ENCODE results near the gene KCNMA1.

KCNMA1 gene

GRCh38 chr10:77245953-77246352 lies 391.7 kb downstream of the KCNMA1 start:
- H3K9ac ChIP-seq (ENCODE audit: low read length in 2 of 2), result no peak overlapping the region
- H3K4me3 ChIP-seq (ENCODE audit: low read length in 2 of 2), result peak overlapping the region in 1 of 2 donors; percentile 4
- H3K9me3 ChIP-seq (ENCODE audit: control insufficient read depth in 2 of 2, low read length in 2 of 2), result no peaks in the 10 kb centered on the region
- H3K27me3 ChIP-seq (ENCODE audit: control insufficient read depth in 1 of 2, insufficient read depth in 2 of 2, low read length in 2 of 2), result no peaks in the 10 kb centered on the region
- H3K27ac ChIP-seq (ENCODE audit: low read length), result peak overlapping the region; percentile 85
- H3K36me3 ChIP-seq (ENCODE audit: control insufficient read depth in 2 of 2, insufficient read depth in 2 of 2, low read length in 2 of 2), result no peaks in the 10 kb centered on the region
- H3K4me1 ChIP-seq (ENCODE audit: control insufficient read depth, insufficient read depth, low read length), result peaks cover 70% of the 10 kb centered on the region

GRCh38 chr10:77244746-77245145 lies 392.9 kb downstream of the KCNMA1 start:
- H3K27ac ChIP-seq (ENCODE audit: low read length), result peak overlapping the region; percentile 85
- no peaks in the 10 kb centered on the region for H3K27me3 ChIP-seq (ENCODE audit: control insufficient read depth in 1 of 2, insufficient read depth in 2 of 2, low read length in 2 of 2)
- H3K9me3 ChIP-seq (ENCODE audit: control insufficient read depth in 2 of 2, low read length in 2 of 2), result no peaks in the 10 kb centered on the region
- no peak overlapping the region for H3K4me3 ChIP-seq (ENCODE audit: low read length in 2 of 2)
- no peaks in the 10 kb centered on the region for H3K36me3 ChIP-seq (ENCODE audit: control insufficient read depth in 2 of 2, insufficient read depth in 2 of 2, low read length in 2 of 2)
- H3K4me1 ChIP-seq (ENCODE audit: control insufficient read depth, insufficient read depth, low read length), result peaks cover 67% of the 10 kb centered on the region
- H3K9ac ChIP-seq (ENCODE audit: low read length in 2 of 2), result no peak overlapping the region

DNA sequence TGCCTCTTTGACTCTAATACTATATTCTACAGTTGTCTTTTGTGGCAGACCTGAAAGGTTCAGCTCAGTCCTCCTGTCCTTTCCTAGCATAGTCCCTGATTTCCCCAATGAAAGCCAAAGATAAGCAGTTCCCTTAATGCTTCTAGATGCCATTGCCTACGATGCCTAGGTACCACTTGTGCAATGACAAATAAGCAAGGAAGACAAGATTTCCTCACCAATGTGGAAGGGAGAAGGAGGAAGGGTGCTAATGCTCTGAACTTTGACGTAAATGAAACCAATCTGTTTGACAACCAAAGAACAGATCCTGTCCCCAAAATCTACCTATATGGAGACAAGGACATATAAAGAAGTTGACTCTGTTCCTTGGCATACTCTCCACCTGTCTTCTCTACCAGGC lies 393.3 kb downstream of the KCNMA1 start:
- H3K36me3 ChIP-seq (ENCODE audit: control insufficient read depth in 2 of 2, insufficient read depth in 2 of 2, low read length in 2 of 2), result no peaks in the 10 kb centered on the region
- no peaks in the 10 kb centered on the region for H3K27me3 ChIP-seq (ENCODE audit: control insufficient read depth in 1 of 2, insufficient read depth in 2 of 2, low read length in 2 of 2)
- no peak overlapping the region for H3K9ac ChIP-seq (ENCODE audit: low read length in 2 of 2)
- H3K4me3 ChIP-seq (ENCODE audit: low read length in 2 of 2), result no peak overlapping the region
- peaks cover 66% of the 10 kb centered on the region for H3K4me1 ChIP-seq (ENCODE audit: control insufficient read depth, insufficient read depth, low read length)
- H3K9me3 ChIP-seq (ENCODE audit: control insufficient read depth in 2 of 2, low read length in 2 of 2), result no peaks in the 10 kb centered on the region
- H3K27ac ChIP-seq (ENCODE audit: low read length), result peak overlapping the region; percentile 85

DNA sequence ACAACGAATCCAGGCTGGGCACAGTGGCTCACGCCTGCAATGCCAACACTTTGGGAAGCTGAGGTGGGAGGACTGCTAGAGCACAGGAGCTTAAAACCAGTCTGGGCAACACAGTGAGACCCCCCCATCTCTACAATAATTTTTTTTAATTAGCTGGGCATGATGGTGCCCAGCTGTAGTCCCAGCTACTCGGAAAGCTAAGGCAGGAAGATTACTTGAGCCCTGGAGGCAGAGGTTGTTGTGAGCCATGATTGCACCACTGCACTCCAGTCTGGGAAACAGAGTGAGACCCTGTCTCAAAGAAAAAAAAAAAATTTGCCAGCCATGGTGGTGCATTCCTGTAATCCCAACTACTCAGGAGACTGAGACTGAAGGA lies 396.3 kb downstream of the KCNMA1 start:
- Histone ChIP-seq H3K4me1 (ENCODE audit: control insufficient read depth, insufficient read depth, low read length) (peaks cover 77% of the 10 kb centered on the region), H3K27ac (ENCODE audit: low read length) (peak overlapping the region; percentile 85)

DNA sequence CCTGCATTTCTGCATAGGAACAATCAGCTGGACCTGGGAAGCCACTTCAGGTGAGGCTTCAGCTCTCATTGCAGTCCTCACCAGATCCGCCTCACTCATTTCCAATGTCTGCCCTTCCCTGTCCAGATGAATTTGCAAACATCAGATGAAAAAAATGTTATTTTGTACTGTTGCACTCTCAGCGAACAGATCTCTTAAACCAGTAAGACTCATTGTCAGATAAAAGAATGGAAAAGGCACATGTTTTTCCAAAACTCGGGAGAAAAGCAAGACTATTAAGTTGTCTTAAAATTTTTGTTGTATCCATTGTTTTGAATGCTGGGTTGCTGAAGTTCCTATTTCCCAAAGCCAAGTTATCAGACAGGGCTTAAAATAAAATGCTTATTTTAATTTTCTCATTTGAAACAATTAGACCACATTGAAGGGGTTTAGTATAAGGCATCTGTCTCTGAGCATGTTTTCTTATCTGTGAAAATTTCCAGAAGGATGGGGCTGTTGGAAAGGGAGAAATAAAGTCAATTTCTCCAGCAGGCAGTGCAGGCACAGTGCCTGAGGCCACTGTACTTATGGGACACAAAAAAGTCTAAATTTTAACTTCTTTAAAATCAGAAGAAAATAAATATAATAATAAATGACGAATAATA lies 396.8 kb downstream of the KCNMA1 start:
- Histone ChIP-seq H3K9me3 (ENCODE audit: control insufficient read depth in 2 of 2, low read length in 2 of 2) (no peaks in the 10 kb centered on the region), H3K9ac (ENCODE audit: low read length in 2 of 2) (peak overlapping the region; percentile 42 to 64), H3K4me3 (ENCODE audit: low read length in 2 of 2) (no peak overlapping the region), H3K27ac (ENCODE audit: low read length) (peak overlapping the region; percentile 85), H3K4me1 (ENCODE audit: control insufficient read depth, insufficient read depth, low read length) (peaks cover 72% of the 10 kb centered on the region), H3K27me3 (ENCODE audit: control insufficient read depth in 1 of 2, insufficient read depth in 2 of 2, low read length in 2 of 2) (no peaks in the 10 kb centered on the region), H3K36me3 (ENCODE audit: control insufficient read depth in 2 of 2, insufficient read depth in 2 of 2, low read length in 2 of 2) (no peaks in the 10 kb centered on the region)

More for the DNA sequence above, 396.3 kb downstream of the KCNMA1 start:
- Histone ChIP-seq H3K9ac (ENCODE audit: low read length in 2 of 2) (peak overlapping the region; percentile 42 to 64), H3K9me3 (ENCODE audit: control insufficient read depth in 2 of 2, low read length in 2 of 2) (no peaks in the 10 kb centered on the region), H3K36me3 (ENCODE audit: control insufficient read depth in 2 of 2, insufficient read depth in 2 of 2, low read length in 2 of 2) (no peaks in the 10 kb centered on the region), H3K27me3 (ENCODE audit: control insufficient read depth in 1 of 2, insufficient read depth in 2 of 2, low read length in 2 of 2) (no peaks in the 10 kb centered on the region), H3K4me3 (ENCODE audit: low read length in 2 of 2) (no peak overlapping the region)

DNA sequence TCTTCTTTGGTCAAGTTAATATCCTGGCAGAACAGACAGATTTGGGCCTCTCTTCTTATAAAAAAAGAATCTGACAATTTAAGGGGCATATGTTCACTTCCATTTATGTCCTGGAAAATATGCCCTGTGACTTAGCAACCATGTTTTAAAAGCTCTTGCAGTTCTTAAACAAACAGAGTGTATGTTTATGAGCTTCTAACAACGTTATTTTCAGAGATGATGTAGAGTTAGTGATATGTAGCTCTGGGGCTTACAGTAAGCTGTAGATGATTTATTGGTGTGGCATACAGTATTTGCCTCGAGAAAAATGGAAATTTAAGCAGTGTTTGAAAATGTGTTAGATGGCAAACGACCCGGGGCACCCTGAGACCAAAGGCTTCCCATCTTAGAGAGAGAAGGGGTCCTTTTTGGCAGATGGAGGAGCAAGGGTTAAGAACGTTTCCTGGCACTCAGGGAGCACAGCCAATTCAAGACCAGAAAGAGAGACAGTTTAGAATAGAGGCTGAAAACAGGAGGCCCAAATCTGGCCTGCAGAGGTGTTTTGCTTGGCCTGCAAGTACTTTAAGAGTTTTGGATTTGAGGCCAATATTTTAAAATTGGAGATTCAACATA lies 397.5 kb downstream of the KCNMA1 start:
- Histone ChIP-seq H3K4me1 (ENCODE audit: control insufficient read depth, insufficient read depth, low read length) (peaks cover 76% of the 10 kb centered on the region), H3K9ac (ENCODE audit: low read length in 2 of 2) (peak overlapping the region; percentile 52 to 64), H3K27ac (ENCODE audit: low read length) (peak overlapping the region; percentile 85)

GRCh38 chr10:77237120-77237519 lies 400.5 kb downstream of the KCNMA1 start:
- Histone ChIP-seq H3K4me3 (ENCODE audit: low read length in 2 of 2) (no peak overlapping the region), H3K9me3 (ENCODE audit: control insufficient read depth in 2 of 2, low read length in 2 of 2) (no peaks in the 10 kb centered on the region), H3K36me3 (ENCODE audit: control insufficient read depth in 2 of 2, insufficient read depth in 2 of 2, low read length in 2 of 2) (no peaks in the 10 kb centered on the region), H3K4me1 (ENCODE audit: control insufficient read depth, insufficient read depth, low read length) (peaks cover 59% of the 10 kb centered on the region), H3K9ac (ENCODE audit: low read length in 2 of 2) (no peak overlapping the region), H3K27ac (ENCODE audit: low read length) (peak overlapping the region; percentile 85), H3K27me3 (ENCODE audit: control insufficient read depth in 1 of 2, insufficient read depth in 2 of 2, low read length in 2 of 2) (no peaks in the 10 kb centered on the region)

More for the DNA sequence above, 397.5 kb downstream of the KCNMA1 start:
- Histone ChIP-seq H3K27me3 (ENCODE audit: control insufficient read depth in 1 of 2, insufficient read depth in 2 of 2, low read length in 2 of 2) (no peaks in the 10 kb centered on the region), H3K36me3 (ENCODE audit: control insufficient read depth in 2 of 2, insufficient read depth in 2 of 2, low read length in 2 of 2) (no peaks in the 10 kb centered on the region), H3K4me3 (ENCODE audit: low read length in 2 of 2) (no peak overlapping the region), H3K9me3 (ENCODE audit: control insufficient read depth in 2 of 2, low read length in 2 of 2) (no peaks in the 10 kb centered on the region)

- Histone ChIP-seq H3K27ac (ENCODE audit: low read length) (peak overlapping the region; percentile 85), H3K9me3 (ENCODE audit: control insufficient read depth in 2 of 2, low read length in 2 of 2) (no peaks in the 10 kb centered on the region)
Observed at GRCh38 chr10:77236700-77237099, 400.9 kb downstream of the KCNMA1 start.

GRCh38 chr10:77236029-77236428 lies 401.6 kb downstream of the KCNMA1 start:
- H3K27ac ChIP-seq (ENCODE audit: low read length), result peak overlapping the region; percentile 56

More at GRCh38 chr10:77236700-77237099, 400.9 kb downstream of the KCNMA1 start:
- no peaks in the 10 kb centered on the region for H3K36me3 ChIP-seq (ENCODE audit: control insufficient read depth in 2 of 2, insufficient read depth in 2 of 2, low read length in 2 of 2)
- H3K4me3 ChIP-seq (ENCODE audit: low read length in 2 of 2), result no peak overlapping the region
- H3K27me3 ChIP-seq (ENCODE audit: control insufficient read depth in 1 of 2, insufficient read depth in 2 of 2, low read length in 2 of 2), result no peaks in the 10 kb centered on the region
- no peak overlapping the region for H3K9ac ChIP-seq (ENCODE audit: low read length in 2 of 2)
- H3K4me1 ChIP-seq (ENCODE audit: control insufficient read depth, insufficient read depth, low read length), result peaks cover 55% of the 10 kb centered on the region

GRCh38 chr10:77234599-77234998 lies 403.0 kb downstream of the KCNMA1 start:
- Histone ChIP-seq H3K27ac (ENCODE audit: low read length) (peak overlapping the region; percentile 56), H3K4me3 (ENCODE audit: low read length in 2 of 2) (no peak overlapping the region), H3K36me3 (ENCODE audit: control insufficient read depth in 2 of 2, insufficient read depth in 2 of 2, low read length in 2 of 2) (no peaks in the 10 kb centered on the region), H3K4me1 (ENCODE audit: control insufficient read depth, insufficient read depth, low read length) (peaks cover 41% of the 10 kb centered on the region), H3K9me3 (ENCODE audit: control insufficient read depth in 2 of 2, low read length in 2 of 2) (no peaks in the 10 kb centered on the region), H3K27me3 (ENCODE audit: control insufficient read depth in 1 of 2, insufficient read depth in 2 of 2, low read length in 2 of 2) (no peaks in the 10 kb centered on the region), H3K9ac (ENCODE audit: low read length in 2 of 2) (no peak overlapping the region)

More at GRCh38 chr10:77236029-77236428, 401.6 kb downstream of the KCNMA1 start:
- no peaks in the 10 kb centered on the region for H3K9me3 ChIP-seq (ENCODE audit: control insufficient read depth in 2 of 2, low read length in 2 of 2)
- H3K36me3 ChIP-seq (ENCODE audit: control insufficient read depth in 2 of 2, insufficient read depth in 2 of 2, low read length in 2 of 2), result no peaks in the 10 kb centered on the region
- no peak overlapping the region for H3K9ac ChIP-seq (ENCODE audit: low read length in 2 of 2)
- H3K27me3 ChIP-seq (ENCODE audit: control insufficient read depth in 1 of 2, insufficient read depth in 2 of 2, low read length in 2 of 2), result no peaks in the 10 kb centered on the region
- no peak overlapping the region for H3K4me3 ChIP-seq (ENCODE audit: low read length in 2 of 2)
- peaks cover 48% of the 10 kb centered on the region for H3K4me1 ChIP-seq (ENCODE audit: control insufficient read depth, insufficient read depth, low read length)

- Histone ChIP-seq H3K27ac (ENCODE audit: low read length) (no peak overlapping the region), H3K36me3 (ENCODE audit: control insufficient read depth in 2 of 2, insufficient read depth in 2 of 2, low read length in 2 of 2) (no peaks in the 10 kb centered on the region), H3K9me3 (ENCODE audit: control insufficient read depth in 2 of 2, low read length in 2 of 2) (no peaks in the 10 kb centered on the region), H3K27me3 (ENCODE audit: control insufficient read depth in 1 of 2, insufficient read depth in 2 of 2, low read length in 2 of 2) (no peaks in the 10 kb centered on the region), H3K4me3 (ENCODE audit: low read length in 2 of 2) (no peak overlapping the region), H3K4me1 (ENCODE audit: control insufficient read depth, insufficient read depth, low read length) (peaks cover 30% of the 10 kb centered on the region), H3K9ac (ENCODE audit: low read length in 2 of 2) (no peak overlapping the region)
Observed at GRCh38 chr10:77233466-77233865, 404.1 kb downstream of the KCNMA1 start.
